ENCODE results near the gene CENPW.
A peak's percentile ranks its signal among the peaks of the same experiment; 100 is the strongest.

The CENPW gene

GRCh38 chr6:126339796-126340609, at the start of gene CENPW:
Gene CENPW (plus strand): TSS chr6:126340115. CDS start chr6:126340274, 159 bp downstream.
- peak; percentile 97 for DNase-seq

- DNase-seq, result no peak
These were observed 45.9 kb upstream of the CENPW start for GRCh38 chr6:126293891-126294524.

- DNase-seq, result peak; percentile 55
These were observed 39.8 kb upstream of the CENPW start for GRCh38 chr6:126300126-126300525.

- peak; percentile 61 for DNase-seq
These were observed 39.2 kb upstream of the CENPW start for GRCh38 chr6:126300735-126301134.

GRCh38 chr6:126302191-126302590, 37.7 kb upstream of the CENPW start:
- no peak for DNase-seq

DNA sequence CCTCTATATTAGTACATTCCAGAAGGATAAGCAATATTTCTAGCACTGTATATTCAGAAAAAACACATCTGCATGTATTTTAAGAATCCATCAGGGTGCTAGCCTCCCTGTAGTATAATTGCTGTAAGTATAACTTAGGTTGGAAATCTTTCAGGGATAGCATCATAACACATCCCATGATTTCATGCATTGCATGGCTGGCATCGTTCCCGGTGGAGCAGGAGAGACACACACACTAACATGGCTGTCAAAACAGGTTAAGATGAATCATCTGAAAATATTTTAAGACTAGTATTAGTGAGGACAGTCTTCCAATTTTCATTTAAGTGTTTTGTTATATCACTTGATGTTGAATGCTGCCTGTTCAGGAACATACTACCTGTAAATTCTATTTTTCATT, 32.1 kb upstream of the CENPW start:
- no peak for DNase-seq

- DNase-seq, result no peak
These were observed 31.6 kb upstream of the CENPW start for GRCh38 chr6:126308362-126308761.

GRCh38 chr6:126312013-126312665, 27.8 kb upstream of the CENPW start:
- DNase-seq, result peak; percentile 66

GRCh38 chr6:126313941-126314340, 26.0 kb upstream of the CENPW start:
- no peak for DNase-seq

DNA sequence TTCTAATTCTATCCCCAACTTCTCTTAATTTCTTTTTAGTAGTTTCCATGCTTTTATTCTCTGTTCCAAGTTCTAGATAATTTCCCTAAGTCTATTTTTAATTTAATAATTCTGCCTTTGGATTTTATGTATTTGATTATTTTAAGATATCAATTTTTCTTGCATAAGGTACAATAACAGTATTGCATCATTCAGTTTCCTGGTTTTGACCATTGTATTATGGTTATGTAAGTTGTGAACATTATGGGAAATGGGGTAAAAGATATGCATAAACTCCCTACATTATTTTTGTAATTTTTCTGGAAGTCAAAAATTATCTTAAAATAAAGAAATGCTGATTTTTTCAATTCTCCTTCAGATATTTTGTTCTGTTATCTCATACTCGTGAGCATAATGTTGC, 21.1 kb upstream of the CENPW start:
- peak; percentile 44 for DNase-seq

DNA sequence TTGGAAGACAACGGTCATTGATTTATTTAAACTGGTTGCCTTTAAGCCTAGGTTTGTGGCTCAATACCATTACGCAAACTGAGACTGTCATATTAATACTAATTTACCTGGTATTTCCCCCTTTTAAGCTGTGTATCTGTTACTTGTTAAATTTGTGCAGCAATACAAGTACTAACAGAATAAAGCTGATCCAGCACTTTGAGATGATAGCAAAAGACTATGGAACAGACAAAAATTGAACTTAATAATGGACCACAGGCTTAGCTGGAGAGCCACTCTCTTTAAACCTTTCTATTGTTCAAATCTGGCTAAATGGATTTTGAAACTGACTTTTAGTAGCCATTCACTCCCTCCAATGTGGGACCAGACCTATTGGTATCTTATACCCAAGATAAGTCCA, 6.2 kb upstream of the CENPW start:
- no peak for DNase-seq

- no peak for DNase-seq
These were observed 4.7 kb upstream of the CENPW start for GRCh38 chr6:126335210-126335609.

- peak; percentile 88 for DNase-seq
These were observed 2.6 kb upstream of the CENPW start for GRCh38 chr6:126337323-126337722.

- DNase-seq, result no peak
These were observed 1.2 kb downstream of the CENPW start for GRCh38 chr6:126341126-126341525.

GRCh38 chr6:126344181-126344580, 4.3 kb downstream of the CENPW start:
- DNase-seq, result no peak

GRCh38 chr6:126351960-126352359, 12.0 kb downstream of the CENPW start:
- DNase-seq, result no peak

GRCh38 chr6:126352514-126352913, 12.6 kb downstream of the CENPW start:
- DNase-seq, result no peak

DNA sequence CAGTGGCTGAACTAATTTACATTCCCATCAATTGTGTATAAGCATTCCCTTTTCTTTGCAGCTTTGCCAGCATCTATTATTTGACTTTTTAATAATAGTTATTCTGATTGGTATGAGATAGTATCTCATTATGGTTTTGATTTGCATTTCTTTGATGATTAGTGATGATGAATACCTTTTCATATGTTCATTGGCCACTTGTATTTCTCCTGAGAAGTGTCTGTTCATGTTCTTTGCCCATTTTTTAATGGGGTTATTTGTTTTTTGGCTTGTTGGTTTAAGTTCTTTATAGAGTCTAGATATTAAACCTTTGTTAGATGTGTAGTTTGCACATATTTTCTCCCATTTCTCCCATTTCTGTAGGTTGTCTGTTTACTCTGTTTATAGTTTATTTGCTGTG, 16.6 kb downstream of the CENPW start:
- no peak for DNase-seq

DNA sequence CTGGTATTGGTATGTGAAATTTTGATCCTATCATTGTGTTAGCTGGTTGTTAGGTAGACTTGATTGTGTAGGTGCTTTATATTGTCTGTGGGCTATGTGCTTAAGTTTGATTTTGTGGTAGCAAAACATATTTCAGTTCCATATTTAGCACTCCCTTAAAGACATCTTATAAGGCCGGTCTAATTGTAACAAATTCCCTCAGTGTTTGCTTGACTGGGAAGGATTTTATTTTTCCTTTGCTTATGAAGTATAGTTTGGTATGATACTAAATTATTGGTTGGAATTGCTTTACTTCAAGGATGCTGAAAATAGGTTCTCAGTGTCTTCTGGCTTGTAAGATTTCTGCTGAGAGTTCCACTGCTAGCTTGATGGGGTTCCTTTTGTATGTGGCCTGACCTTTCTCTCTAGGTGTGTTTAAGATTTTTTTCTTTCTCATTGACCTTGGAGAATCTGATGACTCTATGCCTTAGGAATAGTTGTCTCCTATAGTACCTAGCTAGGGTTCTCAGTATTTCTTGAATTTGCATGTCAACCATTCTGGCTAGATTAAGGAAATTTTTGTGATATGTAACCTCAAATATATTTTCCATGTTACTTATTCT, 20.1 kb downstream of the CENPW start:
- no peak for DNase-seq

GRCh38 chr6:126361832-126362440, 22.0 kb downstream of the CENPW start:
- DNase-seq, result no peak

DNA sequence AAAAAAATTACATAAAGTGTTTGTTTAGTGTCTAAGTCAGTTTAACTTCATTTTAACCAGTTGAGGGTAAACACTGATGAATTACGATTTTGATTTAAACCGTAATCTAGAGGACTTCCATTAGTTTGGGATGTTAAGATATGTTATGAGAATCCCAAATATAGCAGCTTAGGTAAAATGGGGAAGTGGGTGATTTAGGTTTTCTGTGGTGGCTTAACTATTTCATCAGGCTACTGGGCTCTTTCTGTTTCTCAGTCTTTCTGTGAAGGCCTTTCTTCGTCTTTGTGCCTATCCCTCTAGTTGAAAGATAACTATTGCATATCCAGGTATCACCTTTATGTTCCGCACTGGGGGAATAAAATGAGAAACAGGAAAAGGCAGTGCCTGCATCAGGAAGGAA, 27.9 kb downstream of the CENPW start:
- DNase-seq, result peak; percentile 93

- DNase-seq, result no peak
These were observed 32.7 kb downstream of the CENPW start for GRCh38 chr6:126372626-126373025.

- DNase-seq, result no peak
These were observed 33.4 kb downstream of the CENPW start for GRCh38 chr6:126373344-126373743.
